ENCODE results near the gene FAM78B.

Gene FAM78B

GRCh38 chr1:166114419-166114818, 52.4 kb downstream of the FAM78B start:
- no peak for DNase-seq

GRCh38 chr1:166113630-166114029, 53.2 kb downstream of the FAM78B start:
- DNase-seq: no peak

DNA sequence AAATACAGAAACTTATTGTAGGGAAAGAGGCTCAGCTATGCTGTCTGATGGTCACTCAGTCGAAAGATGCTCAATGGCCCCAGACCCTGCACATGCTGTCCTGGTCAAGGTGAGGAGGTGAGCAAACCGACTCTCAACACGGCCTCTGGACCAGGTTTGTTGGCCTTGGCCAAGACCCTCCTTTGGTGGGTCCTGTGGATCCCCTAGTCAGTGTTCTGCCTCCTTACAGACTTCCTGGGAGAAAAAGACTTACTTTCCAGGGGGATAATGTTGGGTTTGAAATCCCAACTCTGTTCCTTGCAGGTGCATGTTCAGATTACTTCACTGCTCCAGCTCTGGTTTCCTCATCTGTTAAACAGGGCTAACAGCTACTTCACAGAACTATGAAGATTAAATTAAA, 53.8 kb downstream of the FAM78B start:
- DNase-seq: no peak

GRCh38 chr1:166112425-166112824, 54.4 kb downstream of the FAM78B start:
- DNase-seq: no peak

DNA sequence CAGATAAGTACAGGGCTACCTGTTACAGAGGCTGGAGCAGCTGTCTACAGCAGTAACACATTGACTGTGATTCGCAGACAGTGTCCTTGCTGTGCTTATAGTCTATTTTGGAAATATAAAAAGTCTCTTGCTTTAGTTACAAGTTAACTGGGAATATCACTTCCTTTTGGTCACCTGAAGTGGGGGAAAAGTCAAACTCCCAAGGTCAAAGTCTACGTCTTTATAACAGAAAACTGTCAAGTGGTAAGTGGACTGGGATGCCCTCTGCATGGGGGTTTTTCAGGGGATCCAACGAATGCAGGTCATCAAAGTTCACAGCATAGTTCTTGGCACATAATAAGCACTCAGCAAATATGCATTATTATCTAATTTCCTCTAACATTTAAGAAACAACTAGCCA, 55.4 kb downstream of the FAM78B start:
- DNase-seq: no peak

GRCh38 chr1:166090244-166090643, 76.6 kb downstream of the FAM78B start:
- DNase-seq: no peak

GRCh38 chr1:166089804-166090203, 77.0 kb downstream of the FAM78B start:
- DNase-seq: no peak

GRCh38 chr1:166088572-166088955, 78.2 kb downstream of the FAM78B start:
- DNase-seq: no peak

DNA sequence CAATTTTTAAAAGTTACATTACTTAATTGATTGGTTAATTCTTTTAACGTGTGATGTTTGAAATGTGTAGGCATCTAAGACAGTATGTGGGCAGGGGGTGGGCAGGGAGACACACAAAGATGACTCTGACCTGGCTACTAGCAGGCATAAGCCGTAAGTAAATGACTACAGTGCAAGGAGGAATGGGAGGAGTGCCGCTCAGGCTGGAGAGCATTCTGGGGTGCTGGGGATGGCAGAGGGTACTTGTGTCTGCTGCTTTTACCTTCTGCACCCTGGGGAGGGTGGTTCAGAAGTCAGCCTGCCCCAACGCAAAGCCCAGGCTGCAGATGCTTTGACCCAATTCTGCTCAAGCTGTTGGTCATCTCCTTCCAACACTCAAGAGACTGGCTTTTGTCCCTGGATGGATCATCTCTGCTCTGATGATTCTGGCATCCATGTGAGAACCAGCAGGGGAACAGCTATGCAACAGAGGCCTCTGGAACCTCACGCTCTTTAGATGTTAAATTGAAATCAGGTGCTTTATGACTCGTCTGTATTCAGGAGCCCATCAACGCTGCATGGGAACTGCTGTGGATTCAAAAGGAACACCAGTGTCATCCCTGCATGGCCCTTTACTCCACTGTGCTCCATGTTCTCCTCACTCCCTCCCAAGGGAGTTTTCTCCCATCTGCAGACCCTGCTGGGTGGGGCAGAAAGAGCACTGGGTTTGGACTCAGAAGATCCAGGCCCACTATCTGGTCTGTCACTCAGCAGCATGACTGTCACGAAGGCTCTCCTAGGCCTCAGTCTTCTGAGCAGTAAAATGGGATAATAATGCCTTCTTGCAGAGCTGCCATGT, 78.8 kb downstream of the FAM78B start:
- no peak for DNase-seq

- DNase-seq: no peak
These were observed 80.5 kb downstream of the FAM78B start for GRCh38 chr1:166086113-166086883.

DNA sequence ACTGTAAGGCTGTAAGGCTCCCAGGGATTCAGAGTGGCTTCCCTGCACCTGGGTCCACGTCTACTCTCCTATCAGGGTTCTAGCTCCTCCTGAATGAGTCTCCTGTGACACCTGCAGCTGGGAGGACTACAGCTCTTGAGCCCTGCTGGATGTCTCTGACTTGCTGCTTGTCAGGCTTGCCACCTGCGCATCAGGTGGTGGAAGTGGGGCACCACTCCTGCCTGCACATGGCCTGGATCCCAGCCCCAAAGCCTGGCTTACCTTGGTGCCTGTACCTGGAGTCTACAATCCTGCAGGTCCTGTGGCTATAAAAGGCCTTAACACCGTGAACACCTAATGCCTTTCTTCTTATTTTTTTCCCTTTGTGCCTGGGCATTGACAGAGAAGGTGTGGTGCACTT, 82.2 kb downstream of the FAM78B start:
- DNase-seq: no peak

DNA sequence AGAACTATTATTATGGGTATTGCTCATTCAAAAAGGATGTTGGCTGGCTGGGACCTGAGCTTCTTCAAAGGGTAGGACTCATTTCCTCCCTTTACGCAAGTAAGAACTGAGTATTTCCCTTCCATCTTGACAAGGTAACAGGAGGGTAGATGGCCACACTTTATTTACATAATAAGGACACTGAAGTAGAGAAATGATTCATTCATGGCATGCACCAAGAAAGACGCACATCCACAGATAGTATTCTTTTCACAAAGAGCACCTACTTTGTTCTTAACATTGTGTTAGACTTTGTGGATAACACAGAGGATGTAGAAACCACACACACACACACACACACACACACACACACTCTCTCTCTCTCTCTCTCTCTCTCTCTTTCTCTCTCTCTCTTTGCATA, 82.9 kb downstream of the FAM78B start:
- no peak for DNase-seq

GRCh38 chr1:166082601-166083000, 84.2 kb downstream of the FAM78B start:
- DNase-seq: no peak

DNA sequence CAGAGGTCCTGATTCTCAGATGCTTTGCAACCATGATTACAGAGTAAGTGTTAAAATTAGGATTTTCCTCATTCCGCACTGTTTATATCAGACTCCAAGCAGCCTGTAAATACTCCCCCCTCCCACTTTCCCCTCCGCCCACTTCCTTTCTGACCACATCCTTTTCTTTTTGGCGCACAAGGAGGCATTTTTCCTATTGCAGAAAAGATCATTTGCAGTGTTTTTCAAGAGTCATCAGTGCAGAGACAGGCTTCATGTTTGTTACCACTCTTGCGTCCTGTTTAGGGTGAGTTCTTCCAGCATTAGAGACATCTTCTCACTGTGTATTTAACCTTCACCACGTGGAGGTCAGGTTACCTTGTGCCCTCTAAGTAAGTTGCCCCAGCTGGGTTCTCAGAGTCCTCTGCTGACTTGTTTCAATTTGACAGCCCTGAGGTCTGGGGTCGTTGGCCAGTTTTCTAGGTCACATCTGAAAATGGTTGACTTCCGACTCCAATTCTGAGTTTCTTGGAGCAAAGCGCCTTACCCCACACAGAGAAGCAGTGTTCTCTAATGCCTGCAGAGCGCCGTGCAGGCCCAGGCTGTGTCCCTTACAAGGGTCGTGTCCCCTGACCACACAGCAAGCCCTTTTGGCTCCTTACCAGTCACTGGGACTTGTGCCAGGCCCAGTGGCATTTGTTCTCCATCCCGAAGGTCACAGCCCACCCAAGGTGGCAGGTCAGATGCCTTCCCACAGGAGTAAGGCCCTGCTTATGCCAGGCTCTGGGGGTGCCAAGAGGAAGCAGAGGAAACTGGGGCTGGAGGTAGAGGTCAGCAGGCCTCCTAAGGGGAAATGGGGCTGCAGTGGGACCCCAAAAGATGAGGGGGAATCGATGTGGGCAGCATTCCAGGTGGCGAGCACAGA, 85.6 kb downstream of the FAM78B start:
- DNase-seq: no peak

- DNase-seq: no peak
These were observed 86.4 kb downstream of the FAM78B start for GRCh38 chr1:166080277-166080966.

DNA sequence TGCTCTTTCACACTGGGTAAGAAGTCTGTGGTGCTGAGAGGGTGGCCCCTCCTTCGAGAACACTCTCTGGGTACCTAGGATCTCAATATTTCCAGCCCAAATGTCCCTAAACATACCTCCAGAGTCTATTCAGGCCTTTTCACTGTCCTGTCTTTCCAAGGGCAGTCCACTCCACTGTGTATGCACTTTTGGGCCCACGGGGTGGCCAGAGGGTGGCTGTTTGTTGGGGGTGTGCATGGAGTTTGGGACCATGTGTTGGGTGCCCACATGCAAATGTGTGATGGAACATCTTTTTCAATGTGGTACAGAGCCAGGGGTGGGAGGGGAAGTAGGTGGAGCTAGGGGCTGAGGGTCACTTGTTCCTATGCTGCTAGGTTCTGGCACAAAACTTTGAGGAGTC, 87.5 kb downstream of the FAM78B start:
- DNase-seq: no peak

DNA sequence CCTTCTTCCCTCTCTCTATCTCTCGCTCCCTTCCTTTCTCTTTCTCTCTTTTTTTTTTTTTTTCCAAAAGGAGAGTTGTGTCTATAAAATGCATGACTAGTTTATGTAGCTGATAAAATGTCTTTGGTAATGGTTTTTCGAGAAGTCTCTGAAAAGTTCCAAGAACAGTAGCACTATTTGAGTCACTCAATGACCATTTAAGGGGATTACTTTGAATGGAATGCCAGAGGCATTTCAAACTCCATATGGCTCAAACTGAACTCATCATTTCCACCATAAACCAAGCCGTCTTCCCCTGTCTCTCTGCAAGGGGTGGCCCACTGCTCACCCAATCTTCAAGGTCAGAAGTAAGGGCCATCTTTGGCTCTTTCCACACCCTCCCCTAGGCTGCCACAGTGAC, 93.3 kb downstream of the FAM78B start:
- no peak for DNase-seq

DNA sequence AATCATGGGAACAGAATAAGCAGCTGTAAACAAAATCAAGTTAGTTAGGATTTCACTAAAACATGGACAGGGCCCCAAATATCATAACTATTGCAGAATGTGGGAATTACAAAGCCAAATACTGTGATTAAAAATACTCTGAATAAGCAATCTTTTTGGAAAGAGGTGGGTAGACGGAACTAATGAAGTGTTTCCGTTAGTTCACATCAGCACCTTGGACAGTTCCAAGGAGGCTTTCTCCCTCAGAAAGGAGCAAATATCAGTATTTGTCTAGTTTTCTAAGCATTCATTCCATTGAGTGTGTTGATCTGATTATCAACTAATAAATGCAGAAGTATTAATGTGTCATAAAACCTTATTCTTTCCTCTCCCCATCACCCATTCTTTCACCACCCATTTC, 97.4 kb downstream of the FAM78B start:
- DNase-seq: no peak

GRCh38 chr1:166066107-166066506, 100.7 kb downstream of the FAM78B start:
- DNase-seq: no peak

GRCh38 chr1:166064951-166065350, 101.8 kb downstream of the FAM78B start:
- no peak for DNase-seq

GRCh38 chr1:166064313-166064926, 102.4 kb downstream of the FAM78B start:
- DNase-seq: no peak

DNA sequence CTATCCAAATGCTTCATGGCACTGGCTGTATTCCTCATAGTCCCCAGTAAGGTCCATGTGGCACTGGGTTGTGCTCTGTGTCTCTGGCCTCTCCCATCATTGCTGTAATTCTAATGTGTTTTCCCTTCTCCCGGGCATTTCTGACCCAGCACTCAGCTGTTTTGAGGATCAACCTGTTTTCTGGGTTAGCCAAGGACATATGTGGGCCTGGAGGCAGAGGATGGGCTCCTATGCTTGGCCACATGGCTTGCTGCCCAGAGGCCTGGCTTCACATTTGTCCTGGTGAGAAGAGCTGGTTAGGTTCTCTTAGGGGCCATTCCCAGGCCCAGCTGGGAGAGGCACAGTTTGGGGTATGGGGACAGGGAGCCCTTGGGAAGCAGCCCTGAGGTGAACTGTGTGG, 103.1 kb downstream of the FAM78B start:
- DNase-seq: no peak

All from NK-92 treated with Interleukin-12 subunit alpha and Interleukin-12 subunit beta, amount 100 ng/mL, for 24 hours (cell line).